Non-pigmented ciliary epithelial cell (primary cell): ENCODE data around the gene HIVEP3.

Experiments
- DNase-seq: peaks from one replicate; pipeline ENCODE4 v3.0.0-alpha.2; 2010; ENCODE audit warnings: low read depth

The HIVEP3 gene

DNA sequence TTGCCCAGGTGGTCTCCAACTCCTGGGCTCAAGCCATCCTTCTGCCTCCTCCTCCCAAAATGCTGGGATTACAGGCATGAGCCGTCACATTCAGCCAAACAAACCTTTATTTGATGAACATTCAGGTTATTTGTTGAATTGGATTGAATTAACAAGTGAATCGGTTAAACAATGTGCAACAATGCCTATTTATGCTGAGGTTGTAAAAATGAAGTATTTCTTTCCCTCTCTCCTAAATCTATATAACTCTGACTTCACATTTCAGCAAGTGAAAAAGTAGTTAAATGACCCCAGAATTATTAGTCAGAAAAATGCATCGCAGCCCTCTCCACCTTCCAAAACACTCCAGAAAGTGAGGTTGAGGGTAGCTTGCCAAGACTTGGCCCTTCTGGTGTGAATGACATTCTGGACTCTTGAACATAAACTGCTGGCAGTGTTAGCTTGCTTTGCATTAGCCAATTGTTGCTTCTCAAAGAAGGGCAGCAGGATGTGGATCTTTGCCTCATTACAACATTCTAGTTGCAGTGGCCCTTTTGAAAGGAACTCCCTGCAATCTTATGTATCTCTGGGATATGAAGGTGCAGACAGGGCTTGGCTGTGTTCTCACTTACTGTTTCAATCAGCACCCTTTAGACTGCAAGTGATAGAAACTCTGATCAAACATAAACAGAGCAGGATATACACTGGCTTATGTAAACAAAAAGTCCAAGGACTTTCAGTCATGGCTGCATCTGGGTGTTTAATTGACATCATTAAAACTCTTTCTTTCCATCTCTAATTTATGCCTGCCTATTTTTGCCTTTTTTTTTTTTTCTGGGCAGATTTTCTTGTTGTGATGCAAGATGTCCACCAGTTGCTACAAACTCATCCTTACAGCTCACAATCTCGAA, 456.7 kb downstream of the HIVEP3 start:
- no peak for DNase-seq

GRCh38 chr1:41456847-41457540, 461.7 kb downstream of the HIVEP3 start:
- DNase-seq = no peak
